Liver (tissue), 9 donors: ENCODE data around the gene TAB2. TPM values are rescaled to one million over a fixed set of nuclear protein-coding genes. Genes with fewer than 3 reads are reported as not detected.

Experiments
- DNase-seq: peaks from one replicate; pipeline ENCODE4 v3.0.0-alpha.2; 2017; ENCODE audit warnings: low spot score
- H3K27ac ChIP-seq, 2 donors: one replicate each; pipeline ENCODE4 v1.7.0; 2013; ENCODE audit warnings: inconsistent platforms in 2 of 2, low read length in 2 of 2, control low read depth in 1 of 2, low read depth in 1 of 2, mild to moderate bottlenecking in 1 of 2
- H3K27me3 ChIP-seq, 4 donors: one replicate each; pipeline versions ENCODE4 v1.6.1 to v1.7.0; 2013; ENCODE audit warnings: low read length in 3 of 4, inconsistent platforms in 1 of 4, mild to moderate bottlenecking in 1 of 4, moderate library complexity in 1 of 4; ENCODE audit not compliant: control insufficient read depth in 4 of 4, insufficient read depth in 4 of 4
- H3K36me3 ChIP-seq, 4 donors: one replicate each; pipeline versions ENCODE4 v1.6.1 to v1.7.0; 2013; ENCODE audit warnings: low read length in 3 of 4, mild to moderate bottlenecking in 3 of 4, low read depth in 1 of 4, moderate library complexity in 1 of 4; ENCODE audit not compliant: control insufficient read depth in 4 of 4, insufficient read depth in 3 of 4
- H3K4me1 ChIP-seq, 4 donors: one replicate each; pipeline versions ENCODE4 v1.6.1 to v1.7.0; 2013; ENCODE audit warnings: low read length in 3 of 4, mild to moderate bottlenecking in 3 of 4, moderate library complexity in 1 of 4; ENCODE audit not compliant: control insufficient read depth in 4 of 4, insufficient read depth in 4 of 4
- H3K4me3 ChIP-seq, 3 donors: one replicate each; pipeline versions ENCODE4 v1.6.1 to v1.7.0; 2013; ENCODE audit warnings: low read length in 3 of 3, control low read depth in 1 of 3, low read depth in 1 of 3, mild to moderate bottlenecking in 1 of 3
- H3K9ac ChIP-seq, 2 donors: one replicate each; pipeline ENCODE4 v1.7.0; 2013; ENCODE audit warnings: low read length in 2 of 2, mild to moderate bottlenecking in 2 of 2, moderate library complexity in 2 of 2, control low read depth in 1 of 2, low read depth in 1 of 2
- H3K9me3 ChIP-seq, 4 donors: one replicate each; pipeline versions ENCODE4 v1.6.1 to v1.7.0; 2013; ENCODE audit warnings: low read length in 3 of 4; ENCODE audit not compliant: control insufficient read depth in 4 of 4
- CTCF ChIP-seq: fragments of 150-350 bp; IDR thresholded peaks from 2 replicates; pipeline ENCODE4 v1.5.1; 2017; ENCODE audit warnings: improper control_type of control experiment, low read depth, low read length; ENCODE audit not compliant: missing input control
- FOXA1 ChIP-seq: IDR thresholded peaks from 2 replicates; pipeline ENCODE4 v1.6.1; 2016; ENCODE audit warnings: antibody characterized with exemption
- FOXA2 ChIP-seq: IDR thresholded peaks from 2 replicates; pipeline ENCODE4 v1.6.1; 2016; ENCODE audit warnings: antibody characterized with exemption
- GABPA ChIP-seq, 2 donors: IDR thresholded peaks in 1 of 2; conservative IDR thresholded peaks in 1 of 2; 2 replicates each; pipeline ENCODE4 v1.6.1; 2016; ENCODE audit warnings: antibody characterized with exemption in 2 of 2, mild to moderate bottlenecking in 1 of 2, moderate library complexity in 1 of 2
- HNF4A ChIP-seq, 2 donors: conservative IDR thresholded peaks; 2 replicates each; pipeline ENCODE4 v1.6.1; 2016; ENCODE audit warnings: antibody characterized with exemption in 2 of 2, mild to moderate bottlenecking in 2 of 2
- JUND ChIP-seq, 2 donors: IDR thresholded peaks; 2 replicates each; pipeline ENCODE4 v1.6.1; 2016; ENCODE audit warnings: antibody characterized with exemption in 2 of 2
- NR2F2 ChIP-seq: IDR thresholded peaks from 2 replicates; pipeline ENCODE4 v1.6.1; 2016; ENCODE audit warnings: antibody characterized with exemption
- RXRA ChIP-seq, 2 donors: IDR thresholded peaks; 2 replicates each; pipeline ENCODE4 v1.6.1; 2017 to 2018; ENCODE audit warnings: antibody characterized with exemption in 2 of 2, mild to moderate bottlenecking in 1 of 2
- TAF1 ChIP-seq: conservative IDR thresholded peaks from 2 replicates; pipeline ENCODE4 v1.6.1; 2016; ENCODE audit warnings: antibody characterized with exemption, mild to moderate bottlenecking
- YY1 ChIP-seq: IDR thresholded peaks from 2 replicates; pipeline ENCODE4 v1.6.1; 2016; ENCODE audit warnings: antibody characterized with exemption, mild to moderate bottlenecking
- ZBTB33 ChIP-seq: IDR thresholded peaks from 2 replicates; pipeline ENCODE4 v1.6.1; 2016; ENCODE audit warnings: antibody characterized with exemption
- WGBS: extraction: QIAGEN DNeasy Blood & Tissue Kit; methylation state at CpG from one replicate; pipeline ENCODE4 v1.1.7; 2013; 5-methylcytosine and 5-hydroxymethylcytosine counted together
- polyA plus RNA-seq, 2 donors: library from polyadenylated mRNA; stranded (reverse) in 1 of 2; unstranded in 1 of 2; fragments of 200-250 nt in 1 of 2; fragments of >200 nt in 1 of 2; fragmentation: Nextera tagmentation in 1 of 2; extraction: Ambion mirVana in 1 of 2; gene quantifications; one replicate each; pipeline versions ENCODE4 v1.2.1 to v1.2.3, GENCODE V29; 2013 to 2015
- total RNA-seq, 2 donors: library from RNA; depleted of rRNA; stranded (reverse); fragments of >200 nt; gene quantifications; one replicate each; pipeline ENCODE4 v1.2.3, GENCODE V29; 2014
- TF ChIP-seq, protein P1 (sequence below): IDR thresholded peaks from 2 replicates; pipeline ENCODE4 v1.6.1; 2016; ENCODE audit warnings: antibody characterized with exemption
- TF ChIP-seq, protein P2 (sequence below): IDR thresholded peaks from 2 replicates; pipeline ENCODE4 v1.6.1; 2016; ENCODE audit warnings: antibody characterized with exemption
- TF ChIP-seq, protein P3 (sequence below): IDR thresholded peaks from 2 replicates; pipeline ENCODE4 v1.6.1; 2016; ENCODE audit warnings: antibody characterized with exemption, mild to moderate bottlenecking
- donor health status: healthy.
- donor health status: healthy.
- donor health status: healthy.
- donor health status: healthy.
- donor health status: healthy.

TAB2 gene
- total and polyA plus RNA-seq, 4 donors = 10.5 to 25.6 (median 18.0) TPM

DNA sequence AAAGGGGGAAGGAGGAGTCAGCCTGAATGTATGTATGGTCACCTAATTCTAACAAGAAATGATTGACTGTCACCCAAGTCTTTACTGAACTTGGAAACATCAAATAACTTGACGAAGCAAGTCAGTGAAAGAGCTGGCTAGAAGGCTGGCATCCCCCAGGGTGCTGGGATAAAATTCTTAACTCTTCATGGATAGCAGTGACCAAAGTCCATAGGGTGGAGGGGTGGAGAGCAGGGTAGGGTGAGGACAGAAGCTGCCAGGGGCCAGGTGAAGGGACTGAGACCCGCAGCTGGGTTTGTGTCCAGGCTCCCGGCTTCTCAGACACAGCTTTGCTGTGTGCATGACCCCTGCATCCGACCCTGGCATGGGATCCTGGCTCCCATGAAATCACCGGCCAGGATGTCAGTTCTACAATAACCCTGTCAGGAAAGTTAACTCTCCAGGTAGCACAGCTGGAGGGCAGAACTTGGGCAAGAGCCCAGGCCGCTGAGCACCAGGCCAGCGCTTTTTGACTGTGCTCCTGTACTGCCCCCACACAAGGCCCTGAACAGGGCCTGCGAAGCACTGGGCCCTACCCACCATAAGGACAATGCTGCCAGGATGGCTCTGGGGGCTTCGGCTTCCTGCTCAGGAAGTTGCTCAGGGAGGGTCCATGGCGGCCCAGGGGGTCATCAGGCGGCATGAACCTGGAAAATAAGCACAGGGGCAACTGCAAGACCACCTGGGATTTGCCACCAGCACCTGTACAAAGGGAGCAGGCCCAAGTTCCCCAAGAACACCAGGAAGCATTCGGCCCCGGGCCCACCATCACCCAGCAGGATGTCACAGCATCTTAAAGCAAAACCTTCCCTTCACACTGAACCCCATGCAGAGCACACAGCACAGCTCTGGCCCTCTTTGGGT is 134.8 kb downstream of the TAB2 start:
- Histone ChIP-seq H3K4me3 (no peak overlapping the region), H3K27ac (no peak overlapping the region), H3K27me3 (no peaks in the 10 kb centered on the region), H3K9me3 (no peaks in the 10 kb centered on the region), H3K9ac (no peak overlapping the region), H3K4me1 (peaks cover 14 to 32% (median 24%) of the 10 kb centered on the region in 4 donors), H3K36me3 (peaks cover 0 to 1% (median 0%) of the 10 kb centered on the region in 4 donors)
- no peak for TF ChIP-seq CTCF
- TF ChIP-seq, protein P1, sequence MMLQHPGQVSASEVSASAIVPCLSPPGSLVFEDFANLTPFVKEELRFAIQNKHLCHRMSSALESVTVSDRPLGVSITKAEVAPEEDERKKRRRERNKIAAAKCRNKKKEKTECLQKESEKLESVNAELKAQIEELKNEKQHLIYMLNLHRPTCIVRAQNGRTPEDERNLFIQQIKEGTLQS = no peak
- TF ChIP-seq FOXA2 = no peak
- no peak for TF ChIP-seq ZBTB33
- TF ChIP-seq TAF1 = no peak
- TF ChIP-seq HNF4A (conservative IDR thresholded peaks at IDR 0.05) = no peak
- TF ChIP-seq, protein P2, sequence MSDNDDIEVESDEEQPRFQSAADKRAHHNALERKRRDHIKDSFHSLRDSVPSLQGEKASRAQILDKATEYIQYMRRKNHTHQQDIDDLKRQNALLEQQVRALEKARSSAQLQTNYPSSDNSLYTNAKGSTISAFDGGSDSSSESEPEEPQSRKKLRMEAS = no peak
- TF ChIP-seq NR2F2 = no peak
- 85% methylated on average over 13 of the region's 13 CpGs for WGBS
- no peak for DNase-seq

DNA sequence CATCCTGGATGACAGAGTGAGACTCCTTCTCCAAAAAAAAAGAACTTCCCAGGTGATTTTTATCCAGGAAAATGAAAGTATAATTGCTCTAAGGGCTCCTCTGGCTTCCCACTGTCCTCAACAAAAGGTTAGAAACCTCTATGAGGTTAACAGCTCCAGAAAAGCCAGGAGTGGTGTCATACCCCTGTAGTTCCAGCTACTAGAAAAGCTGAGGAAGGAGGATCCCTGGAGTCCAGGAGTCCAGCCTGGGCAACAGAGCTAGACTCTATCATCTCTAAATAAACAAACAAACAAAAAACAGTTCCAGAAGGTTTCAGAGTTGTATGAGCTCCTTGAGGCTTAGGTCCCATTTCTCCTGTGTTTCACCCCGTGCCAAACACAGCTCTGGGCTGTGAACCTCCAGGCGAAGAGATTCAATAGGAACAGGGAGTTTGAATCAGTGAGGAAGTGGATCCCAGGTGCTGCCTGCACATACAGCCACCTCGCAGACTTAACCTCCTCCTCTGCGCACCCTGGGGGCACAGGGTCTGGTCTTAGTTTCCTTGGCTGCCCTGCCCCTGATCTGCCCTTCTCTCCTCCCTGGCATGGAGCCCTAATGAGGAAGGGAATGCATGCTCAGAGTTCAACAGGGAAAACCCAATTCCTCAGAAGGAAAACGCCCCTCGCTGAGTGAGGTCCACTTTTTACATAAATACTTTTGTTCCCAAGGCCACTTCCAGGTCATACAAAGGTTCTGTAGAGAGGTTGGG is 136.3 kb downstream of the TAB2 start:
- Histone ChIP-seq H3K4me3 (no peak overlapping the region), H3K27me3 (no peaks in the 10 kb centered on the region), H3K9me3 (no peaks in the 10 kb centered on the region), H3K9ac (no peak overlapping the region), H3K36me3 (peaks cover 0 to 1% (median 0%) of the 10 kb centered on the region in 4 donors), H3K4me1 (peaks cover 14 to 32% (median 24%) of the 10 kb centered on the region in 4 donors), H3K27ac (no peak overlapping the region)
- no peak for DNase-seq
- WGBS = 81% methylated on average over 6 of the region's 6 CpGs
- TF ChIP-seq NR2F2 = no peak
- no peak for TF ChIP-seq CTCF
- TF ChIP-seq ZBTB33 = no peak
- TF ChIP-seq, protein P3, sequence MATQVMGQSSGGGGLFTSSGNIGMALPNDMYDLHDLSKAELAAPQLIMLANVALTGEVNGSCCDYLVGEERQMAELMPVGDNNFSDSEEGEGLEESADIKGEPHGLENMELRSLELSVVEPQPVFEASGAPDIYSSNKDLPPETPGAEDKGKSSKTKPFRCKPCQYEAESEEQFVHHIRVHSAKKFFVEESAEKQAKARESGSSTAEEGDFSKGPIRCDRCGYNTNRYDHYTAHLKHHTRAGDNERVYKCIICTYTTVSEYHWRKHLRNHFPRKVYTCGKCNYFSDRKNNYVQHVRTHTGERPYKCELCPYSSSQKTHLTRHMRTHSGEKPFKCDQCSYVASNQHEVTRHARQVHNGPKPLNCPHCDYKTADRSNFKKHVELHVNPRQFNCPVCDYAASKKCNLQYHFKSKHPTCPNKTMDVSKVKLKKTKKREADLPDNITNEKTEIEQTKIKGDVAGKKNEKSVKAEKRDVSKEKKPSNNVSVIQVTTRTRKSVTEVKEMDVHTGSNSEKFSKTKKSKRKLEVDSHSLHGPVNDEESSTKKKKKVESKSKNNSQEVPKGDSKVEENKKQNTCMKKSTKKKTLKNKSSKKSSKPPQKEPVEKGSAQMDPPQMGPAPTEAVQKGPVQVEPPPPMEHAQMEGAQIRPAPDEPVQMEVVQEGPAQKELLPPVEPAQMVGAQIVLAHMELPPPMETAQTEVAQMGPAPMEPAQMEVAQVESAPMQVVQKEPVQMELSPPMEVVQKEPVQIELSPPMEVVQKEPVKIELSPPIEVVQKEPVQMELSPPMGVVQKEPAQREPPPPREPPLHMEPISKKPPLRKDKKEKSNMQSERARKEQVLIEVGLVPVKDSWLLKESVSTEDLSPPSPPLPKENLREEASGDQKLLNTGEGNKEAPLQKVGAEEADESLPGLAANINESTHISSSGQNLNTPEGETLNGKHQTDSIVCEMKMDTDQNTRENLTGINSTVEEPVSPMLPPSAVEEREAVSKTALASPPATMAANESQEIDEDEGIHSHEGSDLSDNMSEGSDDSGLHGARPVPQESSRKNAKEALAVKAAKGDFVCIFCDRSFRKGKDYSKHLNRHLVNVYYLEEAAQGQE = no peak
- TF ChIP-seq RXRA (IDR thresholded peaks at IDR 0.05) = no peak
- no peak for TF ChIP-seq FOXA1
- TF ChIP-seq TAF1 = no peak
- no peak for TF ChIP-seq JUND (IDR thresholded peaks at IDR 0.05)
- TF ChIP-seq, protein P2 = no peak
- TF ChIP-seq YY1 = no peak
- TF ChIP-seq HNF4A (conservative IDR thresholded peaks at IDR 0.05) = no peak
- TF ChIP-seq, protein P1 = no peak
- no peak for TF ChIP-seq GABPA (IDR thresholded peaks at IDR 0.05 in 1 of 2, conservative IDR thresholded peaks at IDR 0.05 in 1 of 2)
